GM12878 (cell line): Measurements from ENCODE around the gene BTBD9. TPM values are rescaled to one million over a fixed set of nuclear protein-coding genes. Genes with fewer than 3 reads are reported as not detected.

Experiments
- ATAC-seq: fragments of 200-7000 bp; cut with Tn5 transposase; 3 replicates; pipeline ENCODE4 v1.9.1; 2020; ENCODE audit warnings: mild to moderate bottlenecking, moderate library complexity
- BruUV-seq: library from RNA; stranded (reverse); fragments of 400-500 nt; replicated peaks from 2 replicates; lab custom pipeline; 2021; lab: Mats Ljungman, UMichigan
- CTCF ChIA-PET: fragments of 300-600 bp; sonication (Branson Sonifier 250); formaldehyde crosslinking; extraction: SDS; loops from one replicate; lab custom pipeline; 2021; ENCODE audit warnings: inconsistent platforms; lab: Yijun Ruan, JAX
- POLR2A ChIA-PET: fragments of 350-600 bp; formaldehyde crosslinking; extraction: SDS; loops from one replicate; lab custom pipeline; 2021; ENCODE audit warnings: inconsistent platforms; lab: Charles Lee
- RAD21 ChIA-PET: fragments of 300-600 bp; sonication (Branson Sonifier 250); formaldehyde crosslinking; loops from one replicate; lab custom pipeline; 2023; ENCODE audit warnings: antibody characterized with exemption; ENCODE audit not compliant: unreplicated experiment; lab: Charles Lee
- SMC1A ChIA-PET: fragments of 300-600 bp; sonication (Branson Sonifier 250); formaldehyde crosslinking; loops from one replicate; lab custom pipeline; 2023; ENCODE audit not compliant: unreplicated experiment, uncharacterized antibody; lab: Charles Lee
- DNase-seq: peaks from one replicate; pipeline ENCODE4 v3.0.0-alpha.2; 2011; ENCODE audit warnings: low read depth, low spot score
- FAIRE-seq: peaks from 3 replicates; lab custom pipeline; 2011; peaks lifted over from hg19 to GRCh38; lab: Jason Lieb, UNC
- H2AFZ ChIP-seq: 2 replicates; pipeline ENCODE4 v1.6.0; 2011; ENCODE audit warnings: low read depth, low read length, control low read depth; ENCODE audit not compliant: control insufficient read depth
- H3K27ac ChIP-seq: 2 replicates; pipeline ENCODE4 v1.5.1; 2011; ENCODE audit warnings: control low read depth; ENCODE audit not compliant: control insufficient read depth, insufficient read depth
- H3K27me3 ChIP-seq, 2 experiments: replicated peaks in 1 of 2; 2 replicates each; pipeline versions ENCODE4 v1.6.0 to v1.6.1; 2011; ENCODE audit warnings: low read length in 1 of 2; ENCODE audit not compliant: control insufficient read depth in 2 of 2, insufficient read depth in 2 of 2
- H3K36me3 ChIP-seq, 2 experiments: 2 replicates each; pipeline ENCODE4 v1.5.1; 2011; ENCODE audit warnings: low read length in 1 of 2; ENCODE audit not compliant: control insufficient read depth in 2 of 2, insufficient read depth in 2 of 2
- H3K4me1 ChIP-seq: 2 replicates; pipeline ENCODE4 v1.6.1; 2011; ENCODE audit warnings: mild to moderate bottlenecking, low read length, moderate library complexity, mixed read lengths; ENCODE audit not compliant: control insufficient read depth, insufficient read depth
- H3K4me2 ChIP-seq: 2 replicates; pipeline ENCODE4 v1.6.0; 2011; ENCODE audit warnings: control low read depth; ENCODE audit not compliant: control insufficient read depth, insufficient read depth
- H3K4me3 ChIP-seq: fragments of 200-600 bp; sonication (generic); 2 replicates; pipeline ENCODE4 v1.5.1; 2016
- H3K79me2 ChIP-seq: 2 replicates; pipeline ENCODE4 v1.6.0; 2011; ENCODE audit warnings: low read length; ENCODE audit not compliant: control insufficient read depth, insufficient read depth
- H3K9ac ChIP-seq: 2 replicates; pipeline ENCODE4 v1.8.0; 2011; ENCODE audit warnings: low read length, control low read depth, mixed read lengths; ENCODE audit not compliant: control insufficient read depth, insufficient read depth
- H3K9me3 ChIP-seq: replicated peaks from 3 replicates; pipeline ENCODE4 v1.5.1; 2011; ENCODE audit warnings: mild to moderate bottlenecking, low read length; ENCODE audit not compliant: control insufficient read depth, insufficient read depth
- H4K20me1 ChIP-seq: 2 replicates; pipeline ENCODE4 v1.6.0; 2011; ENCODE audit not compliant: control insufficient read depth, insufficient read depth
- CEBPB ChIP-seq, 2 experiments: fragments of 150-350 bp in 1 of 2; IDR thresholded peaks; 2 replicates each; pipeline ENCODE4 v1.6.1; 2012 to 2014; ENCODE audit warnings: low read depth in 2 of 2, low read length in 2 of 2, borderline replicate concordance in 1 of 2, inconsistent platforms in 1 of 2
- E2F4 ChIP-seq: IDR thresholded peaks from 2 replicates; pipeline ENCODE4 v1.6.1; 2012; ENCODE audit warnings: low read depth, low read length, improper control_type of control experiment
- EGR1 ChIP-seq, 2 experiments: IDR thresholded peaks; 1 replicate in 1 of 2; 2 replicates in 1 of 2; pipeline ENCODE4 v1.6.1; 2011 to 2012; ENCODE audit warnings: low read depth in 2 of 2, low read length in 2 of 2, borderline replicate concordance in 1 of 2, mild to moderate bottlenecking in 1 of 2, moderate library complexity in 1 of 2
- GATAD2B ChIP-seq: fragments of 450-650 bp; conservative IDR thresholded peaks from 2 replicates; pipeline ENCODE4 v1.6.1; 2017; ENCODE audit warnings: low read depth, mild to moderate bottlenecking, moderate library complexity
- HDAC2 ChIP-seq: fragments of 200-600 bp; sonication (generic); IDR thresholded peaks from 2 replicates; pipeline ENCODE4 v1.6.1; 2017
- JUNB ChIP-seq: IDR thresholded peaks from 2 replicates; pipeline ENCODE4 v1.6.1; 2016; ENCODE audit warnings: antibody characterized with exemption, mild to moderate bottlenecking
- LARP7 ChIP-seq: fragments of 450-650 bp; IDR thresholded peaks from 2 replicates; pipeline ENCODE4 v1.6.1; 2017; ENCODE audit warnings: mild to moderate bottlenecking
- MEF2A ChIP-seq: IDR thresholded peaks from 2 replicates; pipeline ENCODE4 v1.6.1; 2011; ENCODE audit warnings: low read depth, mild to moderate bottlenecking, low read length, moderate library complexity; ENCODE audit not compliant: insufficient read depth
- MTA3 ChIP-seq: IDR thresholded peaks from 2 replicates; pipeline ENCODE4 v1.6.1; 2012; ENCODE audit warnings: low read length, inconsistent platforms, borderline replicate concordance
- MXI1 ChIP-seq: fragments of 150-350 bp; IDR thresholded peaks from 2 replicates; pipeline ENCODE4 v1.6.1; 2011; ENCODE audit warnings: low read depth, mild to moderate bottlenecking, inconsistent platforms, low read length, improper control_type of control experiment
- NRF1 ChIP-seq: conservative IDR thresholded peaks from 2 replicates; pipeline ENCODE4 v1.6.1; 2011; ENCODE audit warnings: mild to moderate bottlenecking, low read depth, low read length, improper control_type of control experiment
- PAX5 ChIP-seq: IDR thresholded peaks from 2 replicates; pipeline ENCODE4 v1.6.1; 2011; ENCODE audit warnings: low read depth, low read length, borderline replicate concordance
- PAX8 ChIP-seq: fragments of 450-650 bp; IDR thresholded peaks from 2 replicates; pipeline ENCODE4 v1.6.1; 2017; ENCODE audit warnings: mild to moderate bottlenecking, moderate library complexity
- RELA ChIP-seq: fragments of 450-650 bp; IDR thresholded peaks from 2 replicates; pipeline ENCODE4 v1.8.0; 2014; ENCODE audit warnings: borderline replicate concordance; ENCODE audit not compliant: partially characterized antibody
- SREBF2 ChIP-seq: IDR thresholded peaks from 2 replicates; pipeline ENCODE4 v1.6.1; 2012; ENCODE audit warnings: mild to moderate bottlenecking, low read length
- SUZ12 ChIP-seq: fragments of 200-600 bp; sonication (generic); IDR thresholded peaks from one replicate; pipeline ENCODE4 v1.6.1; 2018; ENCODE audit warnings: antibody characterized with exemption, mild to moderate bottlenecking; ENCODE audit not compliant: unreplicated experiment
- TCF12 ChIP-seq: IDR thresholded peaks from 2 replicates; pipeline ENCODE4 v1.6.1; 2011; ENCODE audit warnings: low read depth, mild to moderate bottlenecking, low read length
- WRNIP1 ChIP-seq: IDR thresholded peaks from 2 replicates; pipeline ENCODE4 v1.6.1; 2011; ENCODE audit warnings: low read depth, low read length, improper control_type of control experiment, borderline replicate concordance
- WGBS: methylation state at CpG from one replicate; pipeline ENCODE4 v1.1.6; 2016; ENCODE audit warnings: low lambda C conversion rate; ENCODE audit not compliant: insufficient replicate concordance, insufficient coverage; ENCODE audit errors: missing lambda C conversion rate; 5-methylcytosine and 5-hydroxymethylcytosine counted together
- in situ Hi-C: fragments of 300-500 bp; cut with MboI; formaldehyde crosslinking; loops from 9 replicates; pipeline ENCODE4 v1.14.3; 2018; ENCODE audit warnings: mixed read lengths
- intact Hi-C: fragments of 100-400 bp; cut with micrococcal nuclease; formaldehyde crosslinking; loops from one replicate; pipeline ENCODE4 v1.14.2; 2022; ENCODE audit not compliant: unreplicated experiment
- polyA plus RNA-seq, 11 experiments: library from polyadenylated mRNA; depleted of rRNA in 4 of 11; unstranded in 6 of 11; stranded (reverse) in 5 of 11; fragments of >200 nt; fragmentation: Nextera tagmentation in 4 of 11; fragmentation: Illumina TruSeq in 1 of 11; extraction: Ambion mirVana in 4 of 11; extraction: Trizol in 1 of 11; gene quantifications; 1 replicate in 1 of 11; 2 replicates in 10 of 11; pipeline versions ENCODE4 v1.2.1 to v1.2.3, GENCODE V29; 2011 to 2016; ENCODE audit warnings: inconsistent platforms in 2 of 11, missing spikeins in 2 of 11, low read depth in 1 of 11
- total RNA-seq, 4 experiments: library from RNA; depleted of rRNA in 3 of 4; stranded (reverse); fragments of >200 nt in 3 of 4; fragmentation: Illumina TruSeq in 1 of 4; extraction: Trizol in 1 of 4; gene quantifications; 2 replicates each; pipeline versions ENCODE4 v1.2.1 to v1.2.3, GENCODE V29; 2013 to 2021
- TF ChIP-seq, protein P1 (sequence below): fragments of 450-650 bp; IDR thresholded peaks from 2 replicates; pipeline ENCODE4 v1.6.1; 2016; ENCODE audit warnings: mild to moderate bottlenecking
- TF ChIP-seq, protein P2 (sequence below): IDR thresholded peaks from 2 replicates; pipeline ENCODE4 v1.6.1; 2011; ENCODE audit warnings: mild to moderate bottlenecking, low read depth, low read length, moderate library complexity; ENCODE audit not compliant: insufficient replicate concordance

The BTBD9 gene
- total and polyA plus RNA-seq, 10 of the 15 experiments (the other 5 are each of a cell fraction or from before 2014, with no cell fraction given) = 0.22 to 8.6 (median 4.6) TPM

GRCh38 chr6:38367231-38367630, 272.5 kb downstream of the BTBD9 start (continued):
- TF ChIP-seq HDAC2 (no peak), E2F4 (no peak), MEF2A (no peak), LARP7 (no peak), TCF12 (no peak), MTA3 (no peak), SUZ12 (no peak), EGR1 (IDR thresholded peaks at IDR 0.05; ENCODE audit: borderline replicate concordance in 1 of 2, low read depth in 2 of 2, low read length in 2 of 2) (no peak)
- TF ChIP-seq, protein P1, sequence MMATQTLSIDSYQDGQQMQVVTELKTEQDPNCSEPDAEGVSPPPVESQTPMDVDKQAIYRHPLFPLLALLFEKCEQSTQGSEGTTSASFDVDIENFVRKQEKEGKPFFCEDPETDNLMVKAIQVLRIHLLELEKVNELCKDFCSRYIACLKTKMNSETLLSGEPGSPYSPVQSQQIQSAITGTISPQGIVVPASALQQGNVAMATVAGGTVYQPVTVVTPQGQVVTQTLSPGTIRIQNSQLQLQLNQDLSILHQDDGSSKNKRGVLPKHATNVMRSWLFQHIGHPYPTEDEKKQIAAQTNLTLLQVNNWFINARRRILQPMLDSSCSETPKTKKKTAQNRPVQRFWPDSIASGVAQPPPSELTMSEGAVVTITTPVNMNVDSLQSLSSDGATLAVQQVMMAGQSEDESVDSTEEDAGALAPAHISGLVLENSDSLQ = no peak

GRCh38 chr6:38366234-38366633, 273.5 kb downstream of the BTBD9 start:
- DNase-seq (no peak), FAIRE-seq (no peak), ATAC-seq (no peak)
- no peaks in the 10 kb centered on the region for H3K4me1 ChIP-seq
- H2AFZ ChIP-seq = no peak overlapping the region
- ChIA-PET SMC1A (interaction anchor here (1.0 to 1.5 kb wide), 2 partner anchors 9 to 128 kb away, joined by 3 to 4 read pairs; no protein-coding TSS in a partner anchor), RAD21 (no interaction called here), POLR2A (no interaction called here), CTCF (interaction anchor here (0.9 kb wide), 1 partner anchor 11 kb away, joined by 3 read pairs; no protein-coding TSS in a partner anchor)
- intact Hi-C loops = no loop called here
- no peaks in the 10 kb centered on the region for H4K20me1 ChIP-seq
- no peak overlapping the region for H3K9ac ChIP-seq
- no peak overlapping the region for H3K27ac ChIP-seq
- 75% methylated on average over 3 of the region's 3 CpGs for WGBS
- H3K4me2 ChIP-seq = no peak overlapping the region
- no peak for TF ChIP-seq PAX5
- no peak for TF ChIP-seq SREBF2
- TF ChIP-seq JUNB = no peak
- TF ChIP-seq WRNIP1 = no peak
- TF ChIP-seq, protein P2, sequence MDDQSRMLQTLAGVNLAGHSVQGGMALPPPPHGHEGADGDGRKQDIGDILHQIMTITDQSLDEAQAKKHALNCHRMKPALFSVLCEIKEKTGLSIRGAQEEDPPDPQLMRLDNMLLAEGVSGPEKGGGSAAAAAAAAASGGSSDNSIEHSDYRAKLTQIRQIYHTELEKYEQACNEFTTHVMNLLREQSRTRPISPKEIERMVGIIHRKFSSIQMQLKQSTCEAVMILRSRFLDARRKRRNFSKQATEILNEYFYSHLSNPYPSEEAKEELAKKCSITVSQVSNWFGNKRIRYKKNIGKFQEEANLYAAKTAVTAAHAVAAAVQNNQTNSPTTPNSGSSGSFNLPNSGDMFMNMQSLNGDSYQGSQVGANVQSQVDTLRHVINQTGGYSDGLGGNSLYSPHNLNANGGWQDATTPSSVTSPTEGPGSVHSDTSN = no peak
- TF ChIP-seq CEBPB (IDR thresholded peaks at IDR 0.05; ENCODE audit: borderline replicate concordance in 1 of 2, low read depth in 2 of 2, low read length in 2 of 2) = no peak
- TF ChIP-seq MEF2A = no peak
- no peak for TF ChIP-seq NRF1
- TF ChIP-seq MXI1 = no peak
- no peak for TF ChIP-seq PAX8
- TF ChIP-seq GATAD2B = no peak
- TF ChIP-seq RELA = no peak
- no peaks in the 10 kb centered on the region for H3K27me3 ChIP-seq
- in situ Hi-C loops = no loop called here
- no peaks in the 10 kb centered on the region for H3K36me3 ChIP-seq
- H3K9me3 ChIP-seq = no peaks in the 10 kb centered on the region
- H3K4me3 ChIP-seq = no peak overlapping the region
- BruUV-seq = no TSS peak
- H3K79me2 ChIP-seq = no peaks in the 10 kb centered on the region
